HG02588 (cell line): Measurements from ENCODE around the gene FURIN.
"Not testable (repeated sequence)": the region's sequence is repeated elsewhere in the genome, so short reads cannot be mapped to it uniquely, and the experiment has no call there.

Experiments used
- ATAC-seq: cut with Tn5 transposase; IDR thresholded peaks from one replicate; pipeline ENCODE4 v1.9.1; 2021; ENCODE audit warnings: mild to moderate bottlenecking, moderate library complexity; ENCODE audit not compliant: unreplicated experiment

Gene FURIN

GRCh38 chr15:90881978-90882721 is 13.8 kb downstream of the FURIN start:
- ATAC-seq = no peak

- no peak for ATAC-seq
Observed at GRCh38 chr15:90882781-90883525, 14.6 kb downstream of the FURIN start.

GRCh38 chr15:90883526-90883975 is 15.2 kb downstream of the FURIN start:
- ATAC-seq = no peak

GRCh38 chr15:90883976-90884718 is 15.8 kb downstream of the FURIN start, which contains the start of gene FES:
TSS of gene FES (plus strand) at chr15:90884504. CDS start at chr15:90885046, 542 bp downstream.
- no peak for ATAC-seq

- no peak for ATAC-seq
Observed at GRCh38 chr15:90884719-90885431, 16.5 kb downstream of the FURIN start.

GRCh38 chr15:90885432-90886290 is 17.3 kb downstream of the FURIN start:
- no peak for ATAC-seq

GRCh38 chr15:90886291-90886614 is 17.9 kb downstream of the FURIN start:
- ATAC-seq = no peak

GRCh38 chr15:90887037-90887481 is 18.7 kb downstream of the FURIN start:
- ATAC-seq = no peak

- no peak for ATAC-seq
Observed at GRCh38 chr15:90889313-90889730, 20.9 kb downstream of the FURIN start.

GRCh38 chr15:90889736-90890456 is 21.5 kb downstream of the FURIN start:
- ATAC-seq = no peak

- ATAC-seq = no peak
Observed at GRCh38 chr15:90890839-90891238, 22.5 kb downstream of the FURIN start.

GRCh38 chr15:90891346-90891949 is 23.1 kb downstream of the FURIN start:
- no peak for ATAC-seq

- ATAC-seq = no peak
Observed at GRCh38 chr15:90892023-90892422, 23.6 kb downstream of the FURIN start.

GRCh38 chr15:90892498-90893174 is 24.2 kb downstream of the FURIN start:
- no peak for ATAC-seq

- no peak for ATAC-seq
Observed at GRCh38 chr15:90893175-90894090, 25.0 kb downstream of the FURIN start.

GRCh38 chr15:90895571-90896117 is 27.3 kb downstream of the FURIN start:
- no peak for ATAC-seq

GRCh38 chr15:90897131-90897655 is 28.8 kb downstream of the FURIN start:
- ATAC-seq = not testable (repeated sequence)
